HepG2 (cell line): ENCODE data around the gene POLA2. TPM values are rescaled to one million over a fixed set of nuclear protein-coding genes. Genes with fewer than 3 reads are reported as not detected.

ENCODE experiments used
- ARNT2 ChIP-seq: sonication (generic); formaldehyde crosslinking; IDR thresholded peaks from 2 replicates; pipeline ENCODE4 v1.8.0; 2022; ENCODE audit warnings: mild to moderate bottlenecking, low read depth, missing genetic modification reagents, moderate library complexity
- KLF12 ChIP-seq: sonication (generic); formaldehyde crosslinking; IDR thresholded peaks from 2 replicates; pipeline ENCODE4 v1.4.0; 2020; ENCODE audit warnings: missing genetic modification reagents, borderline replicate concordance
- KLF13 ChIP-seq: sonication (generic); formaldehyde crosslinking; IDR thresholded peaks from 2 replicates; pipeline ENCODE4 v1.4.0; 2020; ENCODE audit warnings: mild to moderate bottlenecking, missing genetic modification reagents
- MBD4 ChIP-seq: IDR thresholded peaks from 2 replicates; pipeline ENCODE4 v1.6.1; 2012; ENCODE audit warnings: low read length, inconsistent platforms, borderline replicate concordance
- MEIS2 ChIP-seq: sonication (generic); formaldehyde crosslinking; IDR thresholded peaks from 2 replicates; pipeline ENCODE4 v1.9.0; 2021; ENCODE audit warnings: mild to moderate bottlenecking, missing genetic modification reagents
- MTF2 ChIP-seq: sonication (generic); formaldehyde crosslinking; IDR thresholded peaks from 2 replicates; pipeline ENCODE4 v1.5.0; 2020; ENCODE audit warnings: missing genetic modification reagents, borderline replicate concordance
- NFKB2 ChIP-seq: sonication (generic); formaldehyde crosslinking; IDR thresholded peaks from 2 replicates; pipeline ENCODE4 v1.4.0; 2020; ENCODE audit warnings: missing genetic modification reagents, borderline replicate concordance
- NR3C1 ChIP-seq: sonication (generic); formaldehyde crosslinking; IDR thresholded peaks from 2 replicates; pipeline ENCODE4 v1.4.0; 2020; ENCODE audit warnings: missing genetic modification reagents
- POLR2AphosphoS5 ChIP-seq: IDR thresholded peaks from 2 replicates; pipeline ENCODE4 v1.6.1; 2012; ENCODE audit warnings: low read depth, low read length
- SNAPC5 ChIP-seq: sonication (generic); formaldehyde crosslinking; IDR thresholded peaks from 2 replicates; pipeline ENCODE4 v1.8.1; 2023; ENCODE audit warnings: mild to moderate bottlenecking, missing genetic modification reagents, borderline replicate concordance
- STAT5B ChIP-seq: sonication (generic); formaldehyde crosslinking; IDR thresholded peaks from 2 replicates; pipeline ENCODE4 v1.4.0; 2020; ENCODE audit warnings: missing genetic modification reagents
- XRCC5 ChIP-seq: fragments of 200-400 bp; formaldehyde crosslinking; optimal IDR thresholded peaks from 2 replicates; pipeline ENCODE3; 2017; ENCODE audit warnings: mild to moderate bottlenecking, low read length
- ZBTB37 ChIP-seq: sonication (generic); formaldehyde crosslinking; IDR thresholded peaks from 2 replicates; pipeline ENCODE4 v1.4.0; 2020; ENCODE audit warnings: mild to moderate bottlenecking, missing genetic modification reagents
- ZFAT ChIP-seq: sonication (generic); formaldehyde crosslinking; conservative IDR thresholded peaks from 2 replicates; pipeline ENCODE4 v1.8.1; 2023; ENCODE audit warnings: missing genetic modification reagents, inconsistent platforms
- ZFP1 ChIP-seq: IDR thresholded peaks from 2 replicates; pipeline ENCODE4 v1.6.1; 2016
- ZNF510 ChIP-seq: sonication (generic); formaldehyde crosslinking; IDR thresholded peaks from 2 replicates; pipeline ENCODE4 v1.4.0; 2020; ENCODE audit warnings: low read depth, mild to moderate bottlenecking, missing genetic modification reagents
- ZNF558 ChIP-seq: sonication (generic); formaldehyde crosslinking; IDR thresholded peaks from 2 replicates; pipeline ENCODE4 v1.9.0; 2022; ENCODE audit warnings: mild to moderate bottlenecking, missing genetic modification reagents, borderline replicate concordance
- ZNF687 ChIP-seq: sonication (generic); formaldehyde crosslinking; IDR thresholded peaks from 2 replicates; pipeline ENCODE4 v1.5.1; 2020; ENCODE audit warnings: mild to moderate bottlenecking, missing genetic modification reagents, moderate library complexity
- ZNF776 ChIP-seq: sonication (generic); formaldehyde crosslinking; IDR thresholded peaks from 2 replicates; pipeline ENCODE4 v1.4.0; 2020; ENCODE audit warnings: mild to moderate bottlenecking, missing genetic modification reagents
- polyA plus RNA-seq, 8 experiments: library from polyadenylated mRNA; depleted of rRNA in 3 of 8; stranded (reverse) in 7 of 8; unstranded in 1 of 8; fragments of >200 nt; fragmentation: Illumina TruSeq in 4 of 8; extraction: Trizol in 4 of 8; gene quantifications; 2 replicates each; pipeline versions ENCODE4 v1.2.1 to v1.2.3, GENCODE V29; 2011 to 2016; ENCODE audit warnings: low read depth in 4 of 8, missing spikeins in 1 of 8, mixed read lengths in 1 of 8; ENCODE audit not compliant: insufficient read depth in 1 of 8
- total RNA-seq, 5 experiments: library from RNA; depleted of rRNA; stranded (reverse); fragments of >200 nt; fragmentation: Illumina TruSeq; extraction: Trizol; gene quantifications; 2 replicates each; pipeline ENCODE4 v1.2.3, GENCODE V29; 2016; ENCODE audit warnings: low read depth in 1 of 5

The POLA2 gene
- total and polyA plus RNA-seq, 2 of the 13 experiments (the other 11 are each of a cell fraction or from before 2014, with no cell fraction given) = 9.7 to 15.6 TPM

- TF ChIP-seq ZNF510 = no peak
- peak; percentile 2 for TF ChIP-seq XRCC5
- peak; percentile 68; the same call in 1 of the 2 replicates for TF ChIP-seq ZNF558 (CRISPR knock-in tag)
- TF ChIP-seq MBD4 = no peak
- TF ChIP-seq NFKB2 (CRISPR knock-in tag) = peak; percentile 59; the same call in 1 of the 2 replicates
- TF ChIP-seq POLR2AphosphoS5 = peak; percentile 88
- peak; percentile 3; the same call in 1 of the 2 replicates for TF ChIP-seq ZNF687 (CRISPR knock-in tag)
- no peak for TF ChIP-seq NR3C1 (CRISPR knock-in tag)
- TF ChIP-seq ZFP1 = no peak
- no peak for TF ChIP-seq STAT5B (CRISPR knock-in tag)
- TF ChIP-seq KLF13 (CRISPR knock-in tag) = no peak
- no peak for TF ChIP-seq ZBTB37 (CRISPR knock-in tag)
- TF ChIP-seq ARNT2 (CRISPR knock-in tag) = peak; percentile 84
- peak; percentile 61; the same call in 1 of the 2 replicates for TF ChIP-seq MEIS2 (CRISPR knock-in tag)
- 0 out of 2 replicates have a peak, but pooled peaks have one; percentile 51 for TF ChIP-seq ZFAT (CRISPR knock-in tag)
- TF ChIP-seq ZNF776 (CRISPR knock-in tag) = peak; percentile 55; the same call in 1 of the 2 replicates
- TF ChIP-seq KLF12 = 0 out of 2 replicates have a peak, but pooled peaks have one; percentile 53
- no peak for TF ChIP-seq MTF2 (CRISPR knock-in tag)
- no peak for TF ChIP-seq SNAPC5 (CRISPR knock-in tag)
Measured at GRCh38 chr11:65314501-65315203, 52.9 kb downstream of the POLA2 start, which contains the start of gene CDC42EP2 (continued).
